ENCODE results near the gene TARDBP.
A peak's percentile ranks its signal among the peaks of the same experiment; 100 is the strongest.
"Not testable (repeated sequence)": the region's sequence is repeated elsewhere in the genome, so short reads cannot be mapped to it uniquely, and the experiment has no call there.

TARDBP gene

DNA sequence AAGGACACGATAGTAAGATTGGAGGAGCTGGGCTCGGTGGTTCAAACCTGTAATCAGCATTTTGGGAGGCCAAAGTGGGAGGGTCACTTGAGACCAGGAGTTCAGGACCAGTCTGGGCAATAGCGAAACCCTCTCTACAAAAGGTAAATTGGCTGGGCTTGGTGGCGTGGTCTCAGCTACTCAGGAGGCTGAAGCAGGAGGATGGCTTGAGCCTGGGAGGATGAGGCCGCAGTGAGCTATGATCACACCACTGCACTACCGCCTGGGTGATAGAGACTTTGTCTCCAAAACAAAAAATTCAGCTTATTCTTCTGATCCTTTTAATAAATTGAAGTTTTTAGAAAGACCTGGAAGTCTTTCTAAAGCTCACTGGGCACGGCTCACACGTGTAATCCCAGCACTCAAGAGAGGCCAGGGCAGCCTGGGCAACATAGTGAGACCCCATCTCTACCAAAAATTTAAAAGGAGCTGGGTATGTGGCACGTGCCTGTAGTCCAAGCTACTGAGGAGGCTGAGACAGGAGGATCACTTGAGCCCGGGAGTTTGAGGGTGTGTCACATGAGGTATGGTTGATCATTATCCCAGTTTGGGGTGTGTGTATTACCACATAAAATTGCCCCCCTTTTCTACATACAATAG is 19.3 kb downstream of the TARDBP start:
- no peak for DNase-seq
- Histone ChIP-seq H3K4me1 (peaks cover 0 to 11% (median 7%) of the 10 kb centered on the region in 4 donors), H3K36me3 (peaks cover 10 to 18% (median 12%) of the 10 kb centered on the region in 3 donors), H3K27ac (no peak overlapping the region), H3K9me3 (no peaks in the 10 kb centered on the region), H3K4me3 (no peak overlapping the region), H3K27me3 (no peaks in the 10 kb centered on the region)
- TF ChIP-seq, protein P1, sequence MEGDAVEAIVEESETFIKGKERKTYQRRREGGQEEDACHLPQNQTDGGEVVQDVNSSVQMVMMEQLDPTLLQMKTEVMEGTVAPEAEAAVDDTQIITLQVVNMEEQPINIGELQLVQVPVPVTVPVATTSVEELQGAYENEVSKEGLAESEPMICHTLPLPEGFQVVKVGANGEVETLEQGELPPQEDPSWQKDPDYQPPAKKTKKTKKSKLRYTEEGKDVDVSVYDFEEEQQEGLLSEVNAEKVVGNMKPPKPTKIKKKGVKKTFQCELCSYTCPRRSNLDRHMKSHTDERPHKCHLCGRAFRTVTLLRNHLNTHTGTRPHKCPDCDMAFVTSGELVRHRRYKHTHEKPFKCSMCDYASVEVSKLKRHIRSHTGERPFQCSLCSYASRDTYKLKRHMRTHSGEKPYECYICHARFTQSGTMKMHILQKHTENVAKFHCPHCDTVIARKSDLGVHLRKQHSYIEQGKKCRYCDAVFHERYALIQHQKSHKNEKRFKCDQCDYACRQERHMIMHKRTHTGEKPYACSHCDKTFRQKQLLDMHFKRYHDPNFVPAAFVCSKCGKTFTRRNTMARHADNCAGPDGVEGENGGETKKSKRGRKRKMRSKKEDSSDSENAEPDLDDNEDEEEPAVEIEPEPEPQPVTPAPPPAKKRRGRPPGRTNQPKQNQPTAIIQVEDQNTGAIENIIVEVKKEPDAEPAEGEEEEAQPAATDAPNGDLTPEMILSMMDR (IDR thresholded peaks at IDR 0.05) = no peak
- intact Hi-C loops (cut with DNase I; ENCODE audit: low total_unique reads) = no loop called here

DNA sequence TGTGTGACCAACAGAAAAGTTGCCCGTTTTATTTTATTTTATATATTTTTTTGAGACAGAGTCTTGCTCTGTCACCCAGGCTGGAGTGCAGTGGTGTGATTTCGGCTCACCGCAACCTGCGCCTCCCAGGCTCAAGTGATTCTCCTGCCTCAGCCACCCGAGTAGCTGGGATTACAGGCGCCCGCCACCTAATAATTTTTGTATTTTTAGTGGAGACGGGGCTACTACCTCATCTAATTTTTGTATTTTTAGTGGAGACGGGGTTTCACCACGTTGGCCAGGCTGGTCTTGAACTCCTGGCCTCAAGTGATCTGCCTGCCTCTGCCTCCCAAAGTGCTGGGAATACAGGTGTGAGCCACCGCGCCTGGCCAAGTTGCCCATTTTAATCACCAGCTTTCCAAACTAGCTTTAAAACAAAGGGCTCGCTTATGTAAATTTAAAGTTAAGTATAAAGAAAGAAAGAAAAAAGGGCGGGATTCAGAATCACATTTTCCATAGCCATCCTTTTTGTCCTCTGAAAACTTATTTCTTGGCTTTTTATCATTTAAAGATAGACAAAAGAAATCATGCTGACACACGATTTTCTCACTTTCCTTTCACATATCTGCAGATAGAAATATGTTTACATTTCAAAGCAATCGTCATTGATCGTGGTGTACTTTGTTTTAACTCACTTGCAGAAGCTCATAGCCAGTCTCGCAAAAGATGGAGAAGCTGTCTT is 24.7 kb downstream of the TARDBP start:
- H3K9me3 ChIP-seq; H3K27ac ChIP-seq; H3K4me3 ChIP-seq; H3K36me3 ChIP-seq; DNase-seq; H3K27me3 ChIP-seq; H3K4me1 ChIP-seq; intact Hi-C loops (cut with DNase I; ENCODE audit: low total_unique reads): not testable (repeated sequence)

DNA sequence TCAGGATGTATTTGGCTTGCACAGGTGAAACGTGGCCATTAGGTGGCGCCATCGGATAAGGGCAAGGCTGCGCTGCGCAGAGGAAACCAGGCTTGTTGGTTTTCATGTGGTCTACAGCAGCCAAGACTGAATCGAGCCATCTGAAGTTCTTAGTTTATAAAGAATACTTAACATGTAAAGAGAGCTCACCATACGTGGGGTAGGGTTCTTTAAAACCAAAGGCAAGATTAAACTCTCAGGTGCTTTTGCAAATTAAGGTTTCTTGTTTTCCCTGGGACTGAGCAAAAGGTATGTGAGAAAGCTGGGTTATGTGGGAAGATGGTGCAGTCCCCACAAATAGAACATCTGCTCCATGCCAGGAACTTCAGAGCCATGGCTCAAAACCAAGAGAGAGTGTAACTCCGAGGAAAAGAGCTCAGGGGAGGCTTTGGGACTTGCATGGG is 25.3 kb downstream of the TARDBP start:
- Histone ChIP-seq H3K36me3 (no peaks in the 10 kb centered on the region), H3K27me3 (no peaks in the 10 kb centered on the region), H3K9me3 (no peaks in the 10 kb centered on the region), H3K4me3 (no peak overlapping the region), H3K4me1 (peaks cover 0 to 8% (median 6%) of the 10 kb centered on the region in 4 donors), H3K27ac (no peak overlapping the region)
- intact Hi-C loops (cut with DNase I; ENCODE audit: low total_unique reads) = no loop called here
- peak; percentile 90 to 91 for DNase-seq
- TF ChIP-seq, protein P1 (IDR thresholded peaks at IDR 0.05) = peak; percentile 97

DNA sequence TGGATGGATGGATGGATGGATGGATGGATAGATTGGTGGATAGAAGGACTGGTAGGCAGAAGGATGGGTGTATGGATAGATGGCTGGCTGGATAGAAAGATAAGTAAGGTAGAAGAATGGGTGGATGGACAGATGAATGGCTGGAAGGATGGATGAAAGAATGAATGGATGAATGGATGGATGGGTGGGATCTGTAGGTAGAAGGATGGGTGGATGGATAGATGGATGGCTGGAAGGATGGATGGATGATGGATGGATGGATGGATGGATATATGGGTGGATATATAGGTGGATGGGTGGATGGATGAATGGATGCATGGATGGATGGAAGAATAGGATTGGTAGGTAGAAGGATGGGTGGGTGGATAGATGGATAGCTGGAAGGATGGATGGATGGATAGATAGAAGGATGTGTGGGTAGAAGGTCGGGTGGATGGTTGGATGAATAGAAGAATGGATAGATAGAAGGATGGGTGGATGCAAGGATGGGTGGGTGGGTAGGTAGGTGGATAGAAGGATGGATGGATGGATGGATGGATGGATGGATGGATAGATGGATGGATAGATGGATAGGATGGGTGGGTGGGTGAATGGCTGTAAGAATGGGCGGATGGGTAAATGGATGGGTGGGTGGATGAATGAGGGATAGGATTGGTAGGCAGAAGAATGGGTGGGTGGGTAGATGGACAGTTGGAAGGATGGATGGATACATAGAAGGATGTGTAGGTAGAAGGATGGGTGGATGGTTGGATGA is 27.1 kb downstream of the TARDBP start:
- TF ChIP-seq, protein P1 (IDR thresholded peaks at IDR 0.05) = no peak
- no peak for DNase-seq
- H3K4me3 ChIP-seq = no peak overlapping the region
- intact Hi-C loops (cut with DNase I; ENCODE audit: low total_unique reads) = loop anchor here (5.0 kb wide), 1 partner anchor 608 kb away; no protein-coding TSS in a partner anchor
- no peak overlapping the region for H3K27ac ChIP-seq
- no peaks in the 10 kb centered on the region for H3K36me3 ChIP-seq
- no peaks in the 10 kb centered on the region for H3K9me3 ChIP-seq
- peaks cover 0 to 8% (median 6%) of the 10 kb centered on the region in 4 donors for H3K4me1 ChIP-seq
- peaks cover 0 to 12% of the 10 kb centered on the region in 2 donors for H3K27me3 ChIP-seq

DNA sequence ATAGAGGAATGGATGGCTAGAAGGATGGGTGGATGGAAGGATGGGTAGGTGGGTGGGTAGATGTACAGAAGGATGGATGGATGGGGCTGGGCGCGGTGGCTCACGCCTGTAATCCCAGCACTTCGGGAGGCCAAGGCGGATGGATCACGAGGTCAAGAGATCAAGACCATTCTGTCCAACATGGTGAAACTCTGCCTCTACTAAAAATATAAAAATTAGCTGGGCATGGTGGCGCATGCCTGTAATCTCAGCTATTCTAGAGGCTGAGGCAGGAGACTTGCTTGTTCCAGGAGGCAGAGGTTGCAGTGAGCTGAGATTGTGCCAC is 27.6 kb downstream of the TARDBP start:
- intact Hi-C loops (cut with DNase I; ENCODE audit: low total_unique reads) = loop anchor here (5.0 kb wide), 1 partner anchor 607 kb away; no protein-coding TSS in a partner anchor
- peaks cover 0 to 16% of the 10 kb centered on the region in 2 donors for H3K27me3 ChIP-seq
- not testable (repeated sequence) for H3K4me1 ChIP-seq, H3K27ac ChIP-seq, H3K36me3 ChIP-seq, H3K9me3 ChIP-seq, H3K4me3 ChIP-seq, DNase-seq

DNA sequence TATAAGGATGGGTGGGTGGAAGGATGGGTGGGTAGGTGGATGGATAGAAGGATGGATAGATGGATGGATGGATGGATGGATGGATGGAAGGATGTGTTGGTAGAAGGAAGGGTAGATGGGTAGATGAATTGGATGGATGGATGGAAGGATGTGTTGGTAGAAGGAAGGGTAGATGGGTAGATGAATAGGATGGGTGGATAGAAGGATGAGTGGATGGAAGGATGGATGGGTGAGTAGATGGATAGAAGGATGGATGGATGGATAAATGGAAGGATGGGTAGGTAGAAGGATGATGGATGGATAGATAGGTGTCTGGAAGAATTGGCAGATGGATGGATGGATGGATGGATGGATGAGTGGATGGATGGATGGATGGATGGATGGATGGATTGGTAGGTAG is 28.6 kb downstream of the TARDBP start:
- H3K4me1 ChIP-seq = peaks cover 0 to 8% (median 6%) of the 10 kb centered on the region in 4 donors
- no peak for DNase-seq
- TF ChIP-seq, protein P1 (IDR thresholded peaks at IDR 0.05) = no peak
- H3K36me3 ChIP-seq = no peaks in the 10 kb centered on the region
- H3K27me3 ChIP-seq = peaks cover 0 to 21% of the 10 kb centered on the region in 2 donors
- intact Hi-C loops (cut with DNase I; ENCODE audit: low total_unique reads) = loop anchor here (5.0 kb wide), 1 partner anchor 606 kb away; no protein-coding TSS in a partner anchor
- H3K9me3 ChIP-seq = no peaks in the 10 kb centered on the region
- no peak overlapping the region for H3K4me3 ChIP-seq
- no peak overlapping the region for H3K27ac ChIP-seq
